Left ventricle myocardium inferior (tissue), 1 donor: ENCODE measurements around the gene CHODL. TPM values are rescaled to one million over a fixed set of nuclear protein-coding genes. Genes with fewer than 3 reads are reported as not detected.
A peak's percentile ranks its signal among the peaks of the same experiment; 100 is the strongest.

Source experiments
- DNase-seq: peaks from one replicate; pipeline ENCODE4 v3.0.0-alpha.2; 2020
- H3K27ac ChIP-seq: fragments of 200-600 bp; replicated peaks from 2 replicates; pipeline ENCODE4 v1.8.0; 2021
- H3K27me3 ChIP-seq: fragments of 200-600 bp; 2 replicates; pipeline ENCODE4 v1.8.0; 2021; ENCODE audit warnings: low read depth
- H3K36me3 ChIP-seq: fragments of 200-600 bp; 2 replicates; pipeline ENCODE4 v1.8.0; 2021
- H3K4me1 ChIP-seq: fragments of 200-600 bp; 2 replicates; pipeline ENCODE4 v1.8.0; 2021
- H3K4me3 ChIP-seq: fragments of 200-600 bp; 2 replicates; pipeline ENCODE4 v1.8.0; 2021; ENCODE audit warnings: mild to moderate bottlenecking, moderate library complexity
- H3K9me3 ChIP-seq: fragments of 200-600 bp; replicated peaks from 2 replicates; pipeline ENCODE4 v1.8.0; 2021
- CTCF ChIP-seq: fragments of 200-600 bp; IDR thresholded peaks from 2 replicates; pipeline ENCODE4 v1.8.0; 2021; ENCODE audit warnings: antibody characterized with exemption, mild to moderate bottlenecking, borderline replicate concordance
- intact Hi-C: fragments of 100-400 bp; cut with micrococcal nuclease; formaldehyde crosslinking; loops from one replicate; pipeline ENCODE4 v1.11.0; 2022
- long read RNA-seq: library from polyadenylated mRNA; unstranded; transcript quantifications from one replicate; pipeline ENCODE4 v2.0.0, GENCODE V29; 2021
- total RNA-seq: library from RNA; stranded (reverse); fragmentation: NEBNext Ultra II Directional; extraction: Animal tissue kit (Norgen Biotek cat#: 25700); gene quantifications from one replicate; pipeline ENCODE4 v1.2.1, GENCODE V29; 2021
- donor health status: DM: no; HTN: yes; CAD: no; lungs with severe emphysema.

Gene CHODL
- 0.25 TPM for total RNA-seq
- long read RNA-seq: 0 reads

- intact Hi-C loops: no loop called here
- peak; percentile 14 for DNase-seq
- TF ChIP-seq CTCF: no peak
- Histone ChIP-seq H3K4me3 (peak within 1 kb of the TSS; percentile 60), H3K36me3 (no peaks in the 10 kb centered on the region), H3K27ac (no peak within 1 kb of the TSS), H3K9me3 (no peaks in the 10 kb centered on the region), H3K4me1 (peaks cover 11% of the 10 kb centered on the region), H3K27me3 (peaks cover 43% of the 10 kb centered on the region)
These were observed at the start of gene CHODL for GRCh38 chr21:18244671-18245463. Gene CHODL (plus strand): TSS chr21:18244833. CDS start chr21:18245224, 391 bp downstream.

GRCh38 chr21:18204931-18205330, 39.7 kb upstream of the CHODL start:
- no peak for DNase-seq
- Histone ChIP-seq H3K9me3 (peaks cover 10% of the 10 kb centered on the region), H3K36me3 (no peaks in the 10 kb centered on the region), H3K27ac (no peak overlapping the region), H3K4me1 (no peaks in the 10 kb centered on the region), H3K27me3 (no peaks in the 10 kb centered on the region), H3K4me3 (no peak overlapping the region)
- peak; percentile 19 for TF ChIP-seq CTCF
- intact Hi-C loops: no loop called here

- no peak for TF ChIP-seq CTCF
- DNase-seq: no peak
- Histone ChIP-seq H3K36me3 (no peaks in the 10 kb centered on the region), H3K27ac (no peak overlapping the region), H3K4me1 (no peaks in the 10 kb centered on the region), H3K27me3 (no peaks in the 10 kb centered on the region), H3K9me3 (peaks cover 41% of the 10 kb centered on the region), H3K4me3 (no peak overlapping the region)
- intact Hi-C loops: no loop called here
These were observed 26.3 kb upstream of the CHODL start for GRCh38 chr21:18218331-18218730.

GRCh38 chr21:18220498-18220897, 24.1 kb upstream of the CHODL start:
- no peak for TF ChIP-seq CTCF
- intact Hi-C loops: no loop called here

GRCh38 chr21:18222346-18222745, 22.3 kb upstream of the CHODL start:
- no peaks in the 10 kb centered on the region for H3K36me3 ChIP-seq
- intact Hi-C loops: no loop called here

More at GRCh38 chr21:18220498-18220897, 24.1 kb upstream of the CHODL start:
- Histone ChIP-seq H3K9me3 (peaks cover 41% of the 10 kb centered on the region), H3K27me3 (no peaks in the 10 kb centered on the region), H3K4me1 (no peaks in the 10 kb centered on the region), H3K36me3 (no peaks in the 10 kb centered on the region), H3K27ac (no peak overlapping the region), H3K4me3 (no peak overlapping the region)
- no peak for DNase-seq

More at GRCh38 chr21:18222346-18222745, 22.3 kb upstream of the CHODL start:
- Histone ChIP-seq H3K4me3 (no peak overlapping the region), H3K4me1 (no peaks in the 10 kb centered on the region), H3K27me3 (no peaks in the 10 kb centered on the region), H3K9me3 (peaks cover 41% of the 10 kb centered on the region), H3K27ac (no peak overlapping the region)
- no peak for TF ChIP-seq CTCF
- no peak for DNase-seq
